Tibial nerve (tissue), 4 donors: ENCODE data around the gene NDUFV1.

Source experiments
- EP300 ChIP-seq, 2 donors: sonication (generic); formaldehyde crosslinking; IDR thresholded peaks; one replicate each; pipeline ENCODE4 v1.6.1; 2017; ENCODE audit warnings: antibody characterized with exemption in 2 of 2, mild to moderate bottlenecking in 1 of 2
- POLR2A ChIP-seq, 2 donors: fragments of 450-650 bp; IDR thresholded peaks; one replicate each; pipeline ENCODE4 v1.6.1; 2017; ENCODE audit warnings: antibody characterized with exemption in 2 of 2, mild to moderate bottlenecking in 2 of 2, moderate library complexity in 2 of 2
- TF ChIP-seq, protein P1 (sequence below), 5 experiments: fragments of 200-600 bp in 3 of 5; fragments of 450-650 bp in 2 of 5; sonication (generic) in 3 of 5; IDR thresholded peaks; one replicate each; pipeline ENCODE4 v1.5.1; 2016 to 2019; ENCODE audit warnings: antibody characterized with exemption in 5 of 5, mild to moderate bottlenecking in 3 of 5, moderate library complexity in 2 of 5

DNA sequence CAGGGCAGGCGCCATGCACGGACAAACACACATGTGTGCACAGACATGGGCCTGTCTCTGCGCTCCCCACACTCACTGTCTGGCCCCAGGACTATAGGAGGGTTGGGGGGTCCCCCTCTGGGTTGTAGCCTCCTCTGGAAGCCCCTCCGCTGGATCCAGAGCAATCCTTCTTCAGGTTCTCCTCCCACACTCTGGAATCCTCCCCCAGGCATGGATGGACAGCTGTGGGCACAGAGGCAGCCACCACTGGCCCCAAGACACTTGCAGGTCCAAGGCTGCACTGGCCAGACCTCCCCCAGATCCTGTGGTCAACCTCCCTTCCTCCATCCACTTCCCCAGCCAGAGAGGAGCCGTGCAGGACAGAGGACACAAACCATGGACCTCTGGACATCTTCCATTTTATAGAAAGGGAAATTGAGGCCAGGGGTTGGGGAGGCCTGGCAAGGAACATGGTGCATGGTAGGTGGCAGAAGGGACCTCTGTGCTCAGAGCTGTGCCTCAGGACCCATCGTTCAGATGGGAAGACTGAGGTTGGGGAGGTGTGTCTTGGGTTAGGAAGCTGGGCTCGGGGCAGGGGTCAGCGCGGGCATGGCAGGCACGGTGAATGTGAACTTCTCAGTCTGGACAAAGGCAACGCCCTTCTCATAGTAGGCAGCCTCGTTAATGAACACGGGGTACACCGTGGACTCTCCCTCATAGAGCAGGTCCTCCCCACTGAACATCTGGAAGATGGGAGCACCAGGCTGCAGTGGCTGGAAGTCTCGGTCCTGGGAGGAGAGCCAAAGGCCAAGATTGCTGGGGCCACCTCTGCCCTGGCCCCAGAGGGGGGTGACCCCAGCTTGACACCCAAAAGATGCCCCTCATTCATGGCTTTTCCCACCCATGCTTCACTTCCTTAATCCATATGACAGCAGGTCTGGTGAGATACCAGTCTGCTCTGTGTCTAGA lies 35.7 kb downstream of the NDUFV1 start:
- TF ChIP-seq, protein P1, sequence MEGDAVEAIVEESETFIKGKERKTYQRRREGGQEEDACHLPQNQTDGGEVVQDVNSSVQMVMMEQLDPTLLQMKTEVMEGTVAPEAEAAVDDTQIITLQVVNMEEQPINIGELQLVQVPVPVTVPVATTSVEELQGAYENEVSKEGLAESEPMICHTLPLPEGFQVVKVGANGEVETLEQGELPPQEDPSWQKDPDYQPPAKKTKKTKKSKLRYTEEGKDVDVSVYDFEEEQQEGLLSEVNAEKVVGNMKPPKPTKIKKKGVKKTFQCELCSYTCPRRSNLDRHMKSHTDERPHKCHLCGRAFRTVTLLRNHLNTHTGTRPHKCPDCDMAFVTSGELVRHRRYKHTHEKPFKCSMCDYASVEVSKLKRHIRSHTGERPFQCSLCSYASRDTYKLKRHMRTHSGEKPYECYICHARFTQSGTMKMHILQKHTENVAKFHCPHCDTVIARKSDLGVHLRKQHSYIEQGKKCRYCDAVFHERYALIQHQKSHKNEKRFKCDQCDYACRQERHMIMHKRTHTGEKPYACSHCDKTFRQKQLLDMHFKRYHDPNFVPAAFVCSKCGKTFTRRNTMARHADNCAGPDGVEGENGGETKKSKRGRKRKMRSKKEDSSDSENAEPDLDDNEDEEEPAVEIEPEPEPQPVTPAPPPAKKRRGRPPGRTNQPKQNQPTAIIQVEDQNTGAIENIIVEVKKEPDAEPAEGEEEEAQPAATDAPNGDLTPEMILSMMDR (IDR thresholded peaks at IDR 0.05) = no peak
- TF ChIP-seq POLR2A (IDR thresholded peaks at IDR 0.05) (no peak), EP300 (IDR thresholded peaks at IDR 0.05) (no peak)
